IMR-90 (cell line): ENCODE results near the gene NLRC5. TPM values are rescaled to one million over a fixed set of nuclear protein-coding genes. Genes with fewer than 3 reads are reported as not detected.

ENCODE experiments used
- ATAC-seq: fragments of 200-7000 bp; cut with Tn5 transposase; 2 replicates; pipeline ENCODE4 v1.9.1; 2020; ENCODE audit warnings: low read depth, mild to moderate bottlenecking, moderate library complexity
- BruUV-seq: library from RNA; stranded (reverse); fragments of 400-500 nt; replicated peaks from 2 replicates; lab custom pipeline; 2021; lab: Mats Ljungman, UMichigan
- CTCF ChIA-PET: fragments of 300-600 bp; formaldehyde crosslinking; extraction: SDS; loops from one replicate; lab custom pipeline; 2021; ENCODE audit warnings: antibody characterized with exemption; lab: Yijun Ruan, JAX
- POLR2A ChIA-PET: fragments of 300-600 bp; sonication (Branson Sonifier 250); formaldehyde crosslinking; loops from one replicate; lab custom pipeline; 2022; ENCODE audit warnings: antibody characterized with exemption; ENCODE audit not compliant: unreplicated experiment; lab: Charles Lee
- DNase-seq: peaks from one replicate; pipeline ENCODE4 v3.0.0; 2013
- H2AFZ ChIP-seq: replicated peaks from 2 replicates; pipeline ENCODE3; 2013; ENCODE audit warnings: low read length, mild to moderate bottlenecking; ENCODE audit not compliant: poor library complexity
- H2AK5ac ChIP-seq: 2 replicates; pipeline ENCODE4 v1.6.1; 2013; ENCODE audit warnings: low read depth, low read length, inconsistent platforms
- H2AK9ac ChIP-seq: replicated peaks from 2 replicates; pipeline ENCODE3; 2013; ENCODE audit warnings: mild to moderate bottlenecking, low read depth, low read length, moderate library complexity; ENCODE audit not compliant: poor library complexity
- H2BK120ac ChIP-seq: 2 replicates; pipeline ENCODE4 v1.6.1; 2013; ENCODE audit warnings: low read depth, low read length, inconsistent platforms
- H2BK15ac ChIP-seq: 3 replicates; pipeline ENCODE4 v1.6.1; 2013; ENCODE audit warnings: low read depth, low read length, inconsistent platforms
- H2BK20ac ChIP-seq: 2 replicates; pipeline ENCODE4 v1.6.1; 2013; ENCODE audit warnings: low read depth, mild to moderate bottlenecking, inconsistent platforms, low read length, moderate library complexity
- H2BK5ac ChIP-seq: 2 replicates; pipeline ENCODE4 v1.6.1; 2013; ENCODE audit warnings: mild to moderate bottlenecking, low read depth, low read length, inconsistent platforms; ENCODE audit not compliant: poor library complexity, severe bottlenecking
- H3K14ac ChIP-seq: replicated peaks from 2 replicates; pipeline ENCODE4 v1.6.1; 2013; ENCODE audit warnings: low read depth, low read length, inconsistent platforms
- H3K18ac ChIP-seq: 2 replicates; pipeline ENCODE4 v1.6.1; 2013; ENCODE audit warnings: low read depth, low read length, control low read depth
- H3K23ac ChIP-seq: 2 replicates; pipeline ENCODE4 v1.6.1; 2013; ENCODE audit warnings: low read depth, low read length, inconsistent platforms
- H3K27ac ChIP-seq: 2 replicates; pipeline ENCODE4 v1.5.1; 2013; ENCODE audit warnings: mild to moderate bottlenecking, control low read depth, low read length; ENCODE audit not compliant: insufficient read depth
- H3K27me3 ChIP-seq: 2 replicates; pipeline ENCODE4 v1.6.1; 2013; ENCODE audit warnings: low read length; ENCODE audit not compliant: control insufficient read depth, insufficient read depth
- H3K36me3 ChIP-seq: 2 replicates; pipeline ENCODE4 v1.6.1; 2013; ENCODE audit warnings: low read length, mixed read lengths; ENCODE audit not compliant: control insufficient read depth, insufficient read depth
- H3K4ac ChIP-seq: 2 replicates; pipeline ENCODE4 v1.6.1; 2013; ENCODE audit warnings: low read depth, low read length, inconsistent platforms
- H3K4me1 ChIP-seq: 2 replicates; pipeline ENCODE4 v1.6.1; 2013; ENCODE audit warnings: low read length, mixed read lengths; ENCODE audit not compliant: control insufficient read depth, insufficient read depth
- H3K4me2 ChIP-seq: 2 replicates; pipeline ENCODE4 v1.6.1; 2013; ENCODE audit warnings: low read depth, mild to moderate bottlenecking, control low read depth, low read length, moderate library complexity
- H3K4me3 ChIP-seq: 2 replicates; pipeline ENCODE4 v1.5.1; 2013; ENCODE audit warnings: low read depth, mild to moderate bottlenecking, control low read depth, low read length, moderate library complexity; ENCODE audit not compliant: insufficient read depth
- H3K56ac ChIP-seq: 2 replicates; pipeline ENCODE4 v1.6.1; 2013; ENCODE audit warnings: low read length, inconsistent platforms; ENCODE audit not compliant: insufficient read depth; ENCODE audit errors: extremely low read depth
- H3K79me1 ChIP-seq, 2 experiments: 2 replicates each; pipeline ENCODE4 v1.6.1; 2013; ENCODE audit warnings: low read length in 2 of 2, inconsistent platforms in 1 of 2, low read depth in 1 of 2
- H3K9ac ChIP-seq: 2 replicates; pipeline ENCODE4 v1.6.1; 2013; ENCODE audit warnings: low read depth, low read length, control low read depth
- H3K9me1 ChIP-seq: 2 replicates; pipeline ENCODE4 v1.6.1; 2013; ENCODE audit warnings: low read length, inconsistent platforms; ENCODE audit not compliant: insufficient read depth
- H3K9me3 ChIP-seq: 2 replicates; pipeline ENCODE4 v1.6.1; 2013; ENCODE audit warnings: low read length; ENCODE audit not compliant: control insufficient read depth, insufficient read depth
- H4K20me1 ChIP-seq: 2 replicates; pipeline ENCODE4 v1.6.1; 2013; ENCODE audit warnings: low read length, inconsistent platforms; ENCODE audit not compliant: insufficient read depth
- H4K5ac ChIP-seq: 2 replicates; pipeline ENCODE4 v1.6.1; 2013; ENCODE audit warnings: mild to moderate bottlenecking, low read depth, low read length, control low read depth
- H4K8ac ChIP-seq, 2 experiments: 2 replicates each; pipeline ENCODE4 v1.6.1; 2013; ENCODE audit warnings: low read depth in 2 of 2, low read length in 2 of 2, control low read depth in 1 of 2, inconsistent platforms in 1 of 2
- H4K91ac ChIP-seq: 2 replicates; pipeline ENCODE4 v1.6.1; 2013; ENCODE audit warnings: low read depth, low read length, inconsistent platforms; ENCODE audit not compliant: insufficient read depth
- MXI1 ChIP-seq: IDR thresholded peaks from 2 replicates; pipeline ENCODE4 v1.6.1; 2012; ENCODE audit warnings: low read depth, mild to moderate bottlenecking, low read length, moderate library complexity, borderline replicate concordance
- WGBS, 2 experiments: methylation state at CpG; one replicate each; pipeline versions ENCODE4 v1.1.5 to v1.1.7; 2013; ENCODE audit warnings: missing lambda C conversion rate in 2 of 2; ENCODE audit not compliant: insufficient read length in 1 of 2; ENCODE audit errors: extremely low coverage in 2 of 2; 5-methylcytosine and 5-hydroxymethylcytosine counted together
- dilution Hi-C: fragments of 300-500 bp; cut with HindIII; formaldehyde crosslinking; loops from one replicate; pipeline ENCODE4 v1.14.3; 2018; ENCODE audit warnings: low sequenced_read_pairs; ENCODE audit not compliant: unreplicated experiment
- in situ Hi-C: fragments of 300-500 bp; cut with MboI; formaldehyde crosslinking; loops from 3 replicates; pipeline ENCODE4 v1.14.3; 2019; ENCODE audit warnings: low sequenced_read_pairs, inconsistent platforms, mixed read lengths
- intact Hi-C: fragments of 100-400 bp; cut with micrococcal nuclease; formaldehyde crosslinking; loops from 2 replicates; pipeline ENCODE4 v1.10.0; 2022
- polyA plus RNA-seq, 3 experiments: library from polyadenylated mRNA; depleted of rRNA; stranded (reverse); fragments of >200 nt; gene quantifications; 2 replicates each; pipeline ENCODE4 v1.2.3, GENCODE V29; 2012; ENCODE audit warnings: low replicate concordance in 1 of 3
- total RNA-seq: library from RNA; depleted of rRNA; stranded (reverse); fragments of >200 nt; gene quantifications from 2 replicates; pipeline ENCODE4 v1.2.3, GENCODE V29; 2012
- TF ChIP-seq, protein P1 (sequence below): fragments of 150-350 bp; IDR thresholded peaks from 2 replicates; pipeline ENCODE4 v1.6.1; 2017; ENCODE audit warnings: mild to moderate bottlenecking, antibody characterized with exemption, low read length, low read depth

NLRC5 gene
- total and polyA plus RNA-seq, 2 of the 4 experiments (the other 2 are of a cell fraction): 9.1 to 14.9 TPM

DNA sequence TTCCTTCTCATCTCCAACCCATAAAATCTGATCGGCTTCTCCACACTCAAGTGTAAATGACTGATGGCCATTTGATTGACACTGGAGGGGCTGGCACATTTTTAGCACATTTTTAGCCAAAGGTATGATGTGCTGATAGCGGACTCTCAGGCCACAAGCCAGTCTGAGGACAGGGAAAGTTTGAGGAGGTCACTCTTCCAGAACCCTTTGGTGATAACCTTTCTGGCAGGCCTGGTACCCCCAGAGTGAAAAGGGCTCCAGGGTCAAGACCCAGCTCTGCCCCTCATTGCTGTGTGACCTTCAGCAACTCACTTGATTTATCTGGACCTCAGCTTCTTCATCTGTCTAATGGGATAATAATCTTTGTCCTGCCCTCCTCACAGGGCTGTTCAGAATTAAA lies 1.7 kb upstream of the NLRC5 start:
- no peak overlapping the region for H2BK5ac ChIP-seq
- POLR2A ChIA-PET: no interaction called here
- H4K20me1 ChIP-seq: no peaks in the 10 kb centered on the region
- intact Hi-C loops: loop anchor here (2.0 kb wide), 1 partner anchor 57 kb away; no protein-coding TSS in a partner anchor
- H2AK9ac ChIP-seq: no peak overlapping the region
- TF ChIP-seq, protein P1, sequence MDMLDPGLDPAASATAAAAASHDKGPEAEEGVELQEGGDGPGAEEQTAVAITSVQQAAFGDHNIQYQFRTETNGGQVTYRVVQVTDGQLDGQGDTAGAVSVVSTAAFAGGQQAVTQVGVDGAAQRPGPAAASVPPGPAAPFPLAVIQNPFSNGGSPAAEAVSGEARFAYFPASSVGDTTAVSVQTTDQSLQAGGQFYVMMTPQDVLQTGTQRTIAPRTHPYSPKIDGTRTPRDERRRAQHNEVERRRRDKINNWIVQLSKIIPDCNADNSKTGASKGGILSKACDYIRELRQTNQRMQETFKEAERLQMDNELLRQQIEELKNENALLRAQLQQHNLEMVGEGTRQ: no peak
- no peak for TF ChIP-seq MXI1
- WGBS, 2 experiments: no CpG with 5 or more reads among the region's 2 CpGs
- DNase-seq (no peak), ATAC-seq (no peak)
- no peak overlapping the region for H3K4me3 ChIP-seq
- peaks cover 26% of the 10 kb centered on the region for H3K9me1 ChIP-seq
- H2BK20ac ChIP-seq: peak overlapping the region; percentile 72; the same call in 1 of the 2 replicates
- peak overlapping the region; percentile 52; the same call in 1 of the 2 replicates for H3K4ac ChIP-seq
- dilution Hi-C loops: no loop called here
- no peak overlapping the region for H3K56ac ChIP-seq
- H2BK15ac ChIP-seq: 0 out of 3 replicates have a peak overlapping the region, but pooled peaks have one; percentile 23
- H2BK120ac ChIP-seq: peak overlapping the region; percentile 97; the same call in 1 of the 2 replicates
- no peaks in the 10 kb centered on the region for H3K9me3 ChIP-seq
- BruUV-seq: no TSS peak
- CTCF ChIA-PET: interaction anchor here (0.7 kb wide), 1 partner anchor 20 kb away, joined by 4 read pairs; no protein-coding TSS in a partner anchor
- no peak overlapping the region for H3K18ac ChIP-seq
- H2AK5ac ChIP-seq: peak overlapping the region; percentile 94; the same call in 1 of the 2 replicates
- H3K23ac ChIP-seq: peak overlapping the region; percentile 53
- H4K5ac ChIP-seq: no peak overlapping the region
- H2AFZ ChIP-seq: no peak overlapping the region
- H3K79me1 ChIP-seq: peaks cover 18 to 60% of the 10 kb centered on the region in 2 experiments
- no peaks in the 10 kb centered on the region for H3K27me3 ChIP-seq
- no peak overlapping the region for H3K9ac ChIP-seq
- no peak overlapping the region for H3K27ac ChIP-seq
- H3K4me1 ChIP-seq: peaks cover 26% of the 10 kb centered on the region
- in situ Hi-C loops: no loop called here
- H3K14ac ChIP-seq: no peak overlapping the region
- no peaks in the 10 kb centered on the region; the same call in 1 of the 2 replicates for H3K36me3 ChIP-seq
- H3K4me2 ChIP-seq: no peak overlapping the region
- no peak overlapping the region; the same call in 1 of the 2 replicates for H4K91ac ChIP-seq
- no peak overlapping the region for H4K8ac ChIP-seq
